Measurements from ENCODE around the gene KLHL7.
"Not testable (repeated sequence)": the region's sequence is repeated elsewhere in the genome, so short reads cannot be mapped to it uniquely, and the experiment has no call there.

The KLHL7 gene

GRCh38 chr7:23218196-23218595 is 112.6 kb downstream of the KLHL7 start:
- no peak for DNase-seq (ENCODE audit: low spot score)

- no peak for DNase-seq (ENCODE audit: low spot score)
Measured at GRCh38 chr7:23220690-23221305, 115.2 kb downstream of the KLHL7 start.

GRCh38 chr7:23222439-23223030 is 117.0 kb downstream of the KLHL7 start:
- DNase-seq (ENCODE audit: low spot score): no peak

GRCh38 chr7:23224364-23224763 is 118.8 kb downstream of the KLHL7 start:
- DNase-seq (ENCODE audit: low spot score): not testable (repeated sequence)

- DNase-seq (ENCODE audit: low spot score): no peak
Measured at GRCh38 chr7:23226844-23227450, 121.4 kb downstream of the KLHL7 start.

Measured in ecto neural progenitor cell (in vitro differentiated cells).